Measurements from ENCODE around the gene ERLIN1. TPM values are rescaled to one million over a fixed set of nuclear protein-coding genes. Genes with fewer than 3 reads are reported as not detected.

ERLIN1 gene
- total and polyA plus RNA-seq, 10 of the 15 experiments (the other 5 are each of a cell fraction or from before 2014, with no cell fraction given): 4.9 to 21.7 (median 13.0) TPM

DNA sequence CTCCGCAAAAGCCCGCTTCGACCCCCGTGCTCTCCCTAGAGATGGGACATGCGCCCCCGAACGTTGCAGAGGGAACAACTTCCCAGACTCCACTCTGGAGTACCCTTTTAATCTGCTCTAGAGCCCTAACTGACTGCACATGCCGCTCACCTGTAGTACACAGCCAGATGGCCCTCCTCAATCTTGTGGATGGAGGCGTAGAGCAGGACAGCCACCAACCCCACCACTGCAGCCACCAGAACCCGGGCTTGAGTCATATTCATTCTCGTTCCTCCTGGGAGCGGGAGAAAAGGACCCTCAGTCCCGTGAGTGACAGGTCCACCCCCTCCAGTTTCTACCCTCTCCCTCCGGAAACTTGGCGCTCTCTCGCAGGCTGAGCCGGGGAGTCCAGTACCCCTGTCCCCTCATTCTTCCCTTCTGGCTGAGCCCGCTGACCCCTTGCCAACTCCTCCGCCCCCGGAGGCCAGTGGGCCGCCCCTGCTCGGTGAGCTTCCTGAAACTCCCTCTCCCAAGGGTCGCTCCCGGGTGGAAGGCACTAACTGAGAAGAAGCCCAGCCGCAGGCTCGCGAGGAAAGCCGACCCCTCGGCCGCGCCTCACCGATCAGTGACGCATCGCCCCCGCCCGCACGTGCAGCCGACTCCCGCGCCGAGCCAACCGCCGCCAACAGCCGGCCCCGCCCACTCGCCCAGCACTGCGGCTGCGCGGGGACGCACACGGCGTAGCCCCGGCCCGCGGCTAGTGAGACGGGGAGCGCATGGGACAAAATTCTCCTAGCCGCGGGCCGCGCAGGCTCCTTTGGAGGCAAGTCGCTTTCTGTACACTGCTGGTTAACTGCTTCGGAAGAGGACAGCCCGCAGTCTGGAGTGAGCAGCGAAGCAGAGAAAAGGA is at the start of gene ERLIN1 (continued):
- TF ChIP-seq, protein P1, sequence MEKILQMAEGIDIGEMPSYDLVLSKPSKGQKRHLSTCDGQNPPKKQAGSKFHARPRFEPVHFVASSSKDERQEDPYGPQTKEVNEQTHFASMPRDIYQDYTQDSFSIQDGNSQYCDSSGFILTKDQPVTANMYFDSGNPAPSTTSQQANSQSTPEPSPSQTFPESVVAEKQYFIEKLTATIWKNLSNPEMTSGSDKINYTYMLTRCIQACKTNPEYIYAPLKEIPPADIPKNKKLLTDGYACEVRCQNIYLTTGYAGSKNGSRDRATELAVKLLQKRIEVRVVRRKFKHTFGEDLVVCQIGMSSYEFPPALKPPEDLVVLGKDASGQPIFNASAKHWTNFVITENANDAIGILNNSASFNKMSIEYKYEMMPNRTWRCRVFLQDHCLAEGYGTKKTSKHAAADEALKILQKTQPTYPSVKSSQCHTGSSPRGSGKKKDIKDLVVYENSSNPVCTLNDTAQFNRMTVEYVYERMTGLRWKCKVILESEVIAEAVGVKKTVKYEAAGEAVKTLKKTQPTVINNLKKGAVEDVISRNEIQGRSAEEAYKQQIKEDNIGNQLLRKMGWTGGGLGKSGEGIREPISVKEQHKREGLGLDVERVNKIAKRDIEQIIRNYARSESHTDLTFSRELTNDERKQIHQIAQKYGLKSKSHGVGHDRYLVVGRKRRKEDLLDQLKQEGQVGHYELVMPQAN (conservative IDR thresholded peaks at IDR 0.05): peak; percentile 94
- TF ChIP-seq EP300 (IDR thresholded peaks at IDR 0.05; ENCODE audit: borderline replicate concordance in 1 of 2, control insufficient read depth in 1 of 2, low read depth in 2 of 2, low read length in 2 of 2) (peak in 1 of 2 experiments; percentile 26; a peak in 1 of 4 replicates), JUND (IDR thresholded peaks at IDR 0.05; ENCODE audit: low read depth, low read length) (no peak), ZSCAN29 (IDR thresholded peaks at IDR 0.05) (peak; percentile 85; the same call in 1 of the 2 replicates), HCFC1 (IDR thresholded peaks at IDR 0.05; ENCODE audit: low read length) (peak; percentile 41; the same call in 1 of the 2 replicates), NR2C1 (IDR thresholded peaks at IDR 0.05) (peak; percentile 43; the same call in 1 of the 2 replicates), RB1 (IDR thresholded peaks at IDR 0.05; ENCODE audit: borderline replicate concordance) (peak; percentile 95; the same call in 1 of the 2 replicates), SRF (IDR thresholded peaks at IDR 0.05; ENCODE audit: low read depth in 2 of 2, low read length in 2 of 2) (0 out of 4 replicates have a peak, but pooled peaks of 1 of the 2 experiments have one; percentile 7), MEF2B (IDR thresholded peaks at IDR 0.05; ENCODE audit: partially characterized antibody, poor library complexity, severe bottlenecking) (peak; percentile 33), CBFB (IDR thresholded peaks at IDR 0.05; ENCODE audit: low read depth) (peak; percentile 85), BCL11A (IDR thresholded peaks at IDR 0.05; ENCODE audit: low read depth, low read length) (no peak), ZBED1 (IDR thresholded peaks at IDR 0.05; ENCODE audit: borderline replicate concordance) (peak; percentile 11; the same call in 1 of the 2 replicates), FOXM1 (IDR thresholded peaks at IDR 0.05; ENCODE audit: low read depth, low read length) (no peak; the same call in 1 of the 2 replicates), NR2F1 (conservative IDR thresholded peaks at IDR 0.05) (peak; percentile 84), NFXL1 (IDR thresholded peaks at IDR 0.05; ENCODE audit: borderline replicate concordance) (0 out of 2 replicates have a peak, but pooled peaks have one; percentile 34), NFYB (IDR thresholded peaks at IDR 0.05; ENCODE audit: insufficient read depth, low read depth, low read length) (no peak), TAF1 (IDR thresholded peaks at IDR 0.05; ENCODE audit: borderline replicate concordance, low read depth, low read length) (peak; percentile 74; the same call in 1 of the 2 replicates), MYB (IDR thresholded peaks at IDR 0.05; ENCODE audit: borderline replicate concordance, low read depth, low read length) (peak; percentile 92)
- TF ChIP-seq, protein P2, sequence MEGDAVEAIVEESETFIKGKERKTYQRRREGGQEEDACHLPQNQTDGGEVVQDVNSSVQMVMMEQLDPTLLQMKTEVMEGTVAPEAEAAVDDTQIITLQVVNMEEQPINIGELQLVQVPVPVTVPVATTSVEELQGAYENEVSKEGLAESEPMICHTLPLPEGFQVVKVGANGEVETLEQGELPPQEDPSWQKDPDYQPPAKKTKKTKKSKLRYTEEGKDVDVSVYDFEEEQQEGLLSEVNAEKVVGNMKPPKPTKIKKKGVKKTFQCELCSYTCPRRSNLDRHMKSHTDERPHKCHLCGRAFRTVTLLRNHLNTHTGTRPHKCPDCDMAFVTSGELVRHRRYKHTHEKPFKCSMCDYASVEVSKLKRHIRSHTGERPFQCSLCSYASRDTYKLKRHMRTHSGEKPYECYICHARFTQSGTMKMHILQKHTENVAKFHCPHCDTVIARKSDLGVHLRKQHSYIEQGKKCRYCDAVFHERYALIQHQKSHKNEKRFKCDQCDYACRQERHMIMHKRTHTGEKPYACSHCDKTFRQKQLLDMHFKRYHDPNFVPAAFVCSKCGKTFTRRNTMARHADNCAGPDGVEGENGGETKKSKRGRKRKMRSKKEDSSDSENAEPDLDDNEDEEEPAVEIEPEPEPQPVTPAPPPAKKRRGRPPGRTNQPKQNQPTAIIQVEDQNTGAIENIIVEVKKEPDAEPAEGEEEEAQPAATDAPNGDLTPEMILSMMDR (IDR thresholded peaks at IDR 0.05 in 2 of 3, conservative IDR thresholded peaks at IDR 0.05 in 1 of 3; ENCODE audit: control insufficient read depth in 2 of 3, extremely low read depth in 1 of 3, insufficient read depth in 1 of 3, low read depth in 3 of 3, low read length in 3 of 3): no peak
- TF ChIP-seq, protein P3, sequence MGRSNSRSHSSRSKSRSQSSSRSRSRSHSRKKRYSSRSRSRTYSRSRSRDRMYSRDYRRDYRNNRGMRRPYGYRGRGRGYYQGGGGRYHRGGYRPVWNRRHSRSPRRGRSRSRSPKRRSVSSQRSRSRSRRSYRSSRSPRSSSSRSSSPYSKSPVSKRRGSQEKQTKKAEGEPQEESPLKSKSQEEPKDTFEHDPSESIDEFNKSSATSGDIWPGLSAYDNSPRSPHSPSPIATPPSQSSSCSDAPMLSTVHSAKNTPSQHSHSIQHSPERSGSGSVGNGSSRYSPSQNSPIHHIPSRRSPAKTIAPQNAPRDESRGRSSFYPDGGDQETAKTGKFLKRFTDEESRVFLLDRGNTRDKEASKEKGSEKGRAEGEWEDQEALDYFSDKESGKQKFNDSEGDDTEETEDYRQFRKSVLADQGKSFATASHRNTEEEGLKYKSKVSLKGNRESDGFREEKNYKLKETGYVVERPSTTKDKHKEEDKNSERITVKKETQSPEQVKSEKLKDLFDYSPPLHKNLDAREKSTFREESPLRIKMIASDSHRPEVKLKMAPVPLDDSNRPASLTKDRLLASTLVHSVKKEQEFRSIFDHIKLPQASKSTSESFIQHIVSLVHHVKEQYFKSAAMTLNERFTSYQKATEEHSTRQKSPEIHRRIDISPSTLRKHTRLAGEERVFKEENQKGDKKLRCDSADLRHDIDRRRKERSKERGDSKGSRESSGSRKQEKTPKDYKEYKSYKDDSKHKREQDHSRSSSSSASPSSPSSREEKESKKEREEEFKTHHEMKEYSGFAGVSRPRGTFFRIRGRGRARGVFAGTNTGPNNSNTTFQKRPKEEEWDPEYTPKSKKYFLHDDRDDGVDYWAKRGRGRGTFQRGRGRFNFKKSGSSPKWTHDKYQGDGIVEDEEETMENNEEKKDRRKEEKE (IDR thresholded peaks at IDR 0.05): peak; percentile 27; the same call in 1 of the 2 replicates
- TF ChIP-seq, protein P4, sequence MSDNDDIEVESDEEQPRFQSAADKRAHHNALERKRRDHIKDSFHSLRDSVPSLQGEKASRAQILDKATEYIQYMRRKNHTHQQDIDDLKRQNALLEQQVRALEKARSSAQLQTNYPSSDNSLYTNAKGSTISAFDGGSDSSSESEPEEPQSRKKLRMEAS (IDR thresholded peaks at IDR 0.05; ENCODE audit: low read depth, low read length): peak; percentile 91
